H9 (cell line): Measurements from ENCODE around the gene TNXB. TPM values are rescaled to one million over a fixed set of nuclear protein-coding genes. Genes with fewer than 3 reads are reported as not detected.

ENCODE experiments used
- DNase-seq: peaks from one replicate; pipeline ENCODE4 v3.0.0-alpha.2; 2017
- H2AFZ ChIP-seq: one replicate; pipeline ENCODE4 v1.6.1; 2013; ENCODE audit warnings: mild to moderate bottlenecking, low read length, control low read depth, moderate library complexity
- H2AK5ac ChIP-seq: 2 replicates; pipeline ENCODE4 v1.6.1; 2013; ENCODE audit warnings: low read length, control low read depth, mixed read lengths; ENCODE audit not compliant: insufficient read length
- H2BK120ac ChIP-seq: one replicate; pipeline ENCODE4 v1.6.1; 2013; ENCODE audit warnings: low read depth, mild to moderate bottlenecking, low read length, control low read depth, inconsistent platforms; ENCODE audit not compliant: poor library complexity, severe bottlenecking
- H2BK12ac ChIP-seq: 2 replicates; pipeline ENCODE4 v1.6.1; 2013; ENCODE audit warnings: low read length, control low read depth, mixed read lengths, low read depth; ENCODE audit not compliant: insufficient read length
- H2BK15ac ChIP-seq: 2 replicates; pipeline ENCODE4 v1.6.1; 2013; ENCODE audit warnings: low read depth, low read length, control low read depth
- H2BK20ac ChIP-seq: one replicate; pipeline ENCODE4 v1.6.1; 2013; ENCODE audit warnings: low read depth, mild to moderate bottlenecking, low read length, control low read depth, inconsistent platforms; ENCODE audit not compliant: poor library complexity, severe bottlenecking
- H2BK5ac ChIP-seq: 2 replicates; pipeline ENCODE4 v1.6.1; 2013; ENCODE audit warnings: low read length, control low read depth, mixed read lengths; ENCODE audit not compliant: insufficient read length
- H3K14ac ChIP-seq: 2 replicates; pipeline ENCODE4 v1.6.1; 2013; ENCODE audit warnings: low read length, control low read depth; ENCODE audit not compliant: insufficient read depth
- H3K18ac ChIP-seq: 2 replicates; pipeline ENCODE4 v1.6.1; 2013; ENCODE audit warnings: low read depth, mild to moderate bottlenecking, mixed read lengths, low read length, control low read depth; ENCODE audit not compliant: insufficient read length
- H3K23ac ChIP-seq: 2 replicates; pipeline ENCODE4 v1.6.1; 2013; ENCODE audit warnings: low read length, control low read depth, mixed read lengths, low read depth; ENCODE audit not compliant: insufficient read length
- H3K23me2 ChIP-seq: 2 replicates; pipeline ENCODE4 v1.6.1; 2013; ENCODE audit warnings: low read depth, mild to moderate bottlenecking, mixed read lengths, low read length, control low read depth; ENCODE audit not compliant: insufficient read length, poor library complexity, severe bottlenecking
- H3K27ac ChIP-seq: 2 replicates; pipeline ENCODE4 v1.5.1; 2013; ENCODE audit warnings: low read length, control low read depth, mixed read lengths, low read depth; ENCODE audit not compliant: insufficient read length
- H3K27me3 ChIP-seq: 2 replicates; pipeline ENCODE4 v1.6.1; 2013; ENCODE audit warnings: low read length, control low read depth, inconsistent platforms; ENCODE audit not compliant: insufficient read depth
- H3K4ac ChIP-seq: 2 replicates; pipeline ENCODE4 v1.6.1; 2013; ENCODE audit warnings: low read depth, mild to moderate bottlenecking, control low read depth, inconsistent platforms, low read length, moderate library complexity
- H3K4me1 ChIP-seq: 2 replicates; pipeline ENCODE4 v1.6.1; 2013; ENCODE audit warnings: low read length, control low read depth, inconsistent platforms; ENCODE audit not compliant: insufficient read depth
- H3K4me2 ChIP-seq: 2 replicates; pipeline ENCODE4 v1.6.1; 2013; ENCODE audit warnings: low read length, control low read depth, mixed read lengths; ENCODE audit not compliant: insufficient read length, insufficient read depth
- H3K56ac ChIP-seq: 2 replicates; pipeline ENCODE4 v1.6.1; 2013; ENCODE audit warnings: low read depth, mild to moderate bottlenecking, mixed read lengths, low read length, control low read depth; ENCODE audit not compliant: insufficient read length
- H3K79me1 ChIP-seq: 2 replicates; pipeline ENCODE4 v1.6.1; 2013; ENCODE audit warnings: low read depth, mild to moderate bottlenecking, moderate library complexity, low read length, control low read depth, inconsistent platforms; ENCODE audit not compliant: insufficient read depth, poor library complexity, severe bottlenecking
- H3K79me2 ChIP-seq: 2 replicates; pipeline ENCODE4 v1.6.1; 2013; ENCODE audit warnings: low read length, control low read depth, inconsistent platforms; ENCODE audit not compliant: insufficient read depth
- H3K9ac ChIP-seq: 2 replicates; pipeline ENCODE4 v1.6.1; 2013; ENCODE audit warnings: low read length, control low read depth, mixed read lengths; ENCODE audit not compliant: insufficient read length; ENCODE audit errors: extremely low read depth
- H3K9me3 ChIP-seq: one replicate; pipeline ENCODE4 v1.6.1; 2013; ENCODE audit warnings: low read depth, low read length, inconsistent platforms; ENCODE audit not compliant: control insufficient read depth
- H3T11ph ChIP-seq: one replicate; pipeline ENCODE4 v1.6.1; 2013; ENCODE audit warnings: mild to moderate bottlenecking, low read length, control low read depth, inconsistent platforms
- H4K20me1 ChIP-seq: one replicate; pipeline ENCODE4 v1.6.1; 2013; ENCODE audit not compliant: control insufficient read depth, insufficient read length, insufficient read depth
- H4K5ac ChIP-seq: 2 replicates; pipeline ENCODE4 v1.6.1; 2013; ENCODE audit warnings: low read depth, mild to moderate bottlenecking, mixed read lengths, low read length, control low read depth; ENCODE audit not compliant: insufficient read length
- H4K8ac ChIP-seq: replicated peaks from 2 replicates; pipeline ENCODE4 v1.6.1; 2013; ENCODE audit warnings: low read length, control low read depth, mixed read lengths, low read depth; ENCODE audit not compliant: insufficient read length
- H4K91ac ChIP-seq: 2 replicates; pipeline ENCODE4 v1.6.1; 2013; ENCODE audit warnings: low read depth, mild to moderate bottlenecking, moderate library complexity, mixed read lengths, low read length, control low read depth; ENCODE audit not compliant: insufficient read length
- H3K27ac Mint-ChIP-seq, 3 experiments: 2 replicates in 2 of 3; 3 replicates in 1 of 3; pipeline ENCODE4 v1.8.0; 2020 to 2021; ENCODE audit warnings: mixed read lengths in 3 of 3, mild to moderate bottlenecking in 1 of 3, moderate library complexity in 1 of 3
- H3K27me3 Mint-ChIP-seq: 2 replicates; pipeline ENCODE4 v1.8.0; 2021; ENCODE audit warnings: low read depth, mild to moderate bottlenecking, moderate library complexity, mixed read lengths
- H3K36me3 Mint-ChIP-seq, 3 experiments: 2 replicates in 2 of 3; 3 replicates in 1 of 3; pipeline ENCODE4 v1.8.0; 2020 to 2021; ENCODE audit warnings: low read depth in 3 of 3, mixed read lengths in 3 of 3; ENCODE audit not compliant: insufficient read depth in 1 of 3
- H3K4me1 Mint-ChIP-seq, 2 experiments: 2 replicates each; pipeline ENCODE4 v1.8.0; 2020; ENCODE audit warnings: mixed read lengths in 2 of 2
- H3K4me3 Mint-ChIP-seq, 2 experiments: 2 replicates in 1 of 2; 3 replicates in 1 of 2; pipeline ENCODE4 v1.8.0; 2020 to 2021; ENCODE audit warnings: mild to moderate bottlenecking in 2 of 2, mixed read lengths in 2 of 2, moderate library complexity in 1 of 2
- H3K9me3 Mint-ChIP-seq, 2 experiments: 2 replicates in 1 of 2; 3 replicates in 1 of 2; pipeline ENCODE4 v1.8.0; 2020; ENCODE audit warnings: mild to moderate bottlenecking in 2 of 2, mixed read lengths in 2 of 2, moderate library complexity in 1 of 2
- WGBS: extraction: QIAGEN DNeasy Blood & Tissue Kit; methylation state at CpG from one replicate; pipeline ENCODE4 v1.1.7; 2013; ENCODE audit warnings: missing lambda C conversion rate, low lambda C conversion rate, mixed read lengths; ENCODE audit not compliant: insufficient read length; ENCODE audit errors: extremely low coverage; 5-methylcytosine and 5-hydroxymethylcytosine counted together
- total RNA-seq: library from RNA; stranded (reverse); gene quantifications from 2 replicates; pipeline ENCODE4 v1.2.1, GENCODE V29; 2021
- TF ChIP-seq, protein P1 (sequence below): fragments of 200-600 bp; sonication (generic); conservative IDR thresholded peaks from 3 replicates; pipeline ENCODE4 v1.8.0; 2021; ENCODE audit warnings: antibody characterized with exemption, mild to moderate bottlenecking

Gene TNXB
- total RNA-seq, 1 experiment from 2014 or later = 5.0 TPM

DNA sequence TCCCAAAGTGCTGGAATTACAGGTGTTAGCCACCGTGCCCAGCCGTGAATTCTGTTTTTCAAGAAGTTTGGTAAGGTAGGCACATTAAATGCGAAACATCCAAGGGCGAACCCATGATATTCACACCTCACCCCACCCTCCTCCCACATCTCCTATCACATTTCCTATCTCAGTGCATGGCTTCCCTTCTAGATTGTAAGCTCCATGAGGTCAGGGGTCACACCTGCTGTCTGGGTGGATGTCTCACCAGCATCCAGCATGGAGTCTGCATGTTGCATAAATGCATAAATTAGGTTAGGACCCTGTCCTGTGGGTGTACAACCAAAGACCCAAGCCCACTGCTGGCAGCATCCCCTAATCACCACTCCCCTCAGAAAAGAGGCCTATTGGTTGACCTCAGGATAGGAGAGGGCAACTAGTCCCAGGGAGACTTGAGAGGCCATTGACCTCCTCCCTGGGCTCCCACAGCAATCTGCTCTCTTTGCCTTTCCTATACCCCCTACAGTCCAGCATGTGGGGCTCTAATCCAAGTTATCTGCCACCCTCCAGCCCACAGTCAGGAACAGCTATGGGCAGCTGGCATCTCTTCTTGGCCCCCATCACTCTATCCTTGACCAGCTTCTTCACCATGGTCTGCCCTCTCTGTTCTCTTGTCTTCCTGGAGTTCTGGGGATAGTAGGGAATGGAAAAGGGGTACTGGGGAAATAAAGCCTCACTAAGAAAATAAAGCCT, 38.4 kb upstream of the TNXB start:
- no CpG with 5 or more reads among the region's 4 CpGs for WGBS
- Histone ChIP-seq H2AK5ac (no peak overlapping the region), H4K91ac (no peak overlapping the region), H2BK12ac (no peak overlapping the region), H3K27me3 (no peaks in the 10 kb centered on the region; the same call in 1 of the 2 replicates), H3K9me3 (no peaks in the 10 kb centered on the region), H3K79me1 (no peaks in the 10 kb centered on the region), H2BK15ac (no peak overlapping the region), H2BK120ac (no peak overlapping the region), H3K9ac (no peak overlapping the region), H4K8ac (no peak overlapping the region), H4K20me1 (no peaks in the 10 kb centered on the region), H3K56ac (no peak overlapping the region), H3K14ac (no peak overlapping the region), H3K23ac (no peak overlapping the region), H3K4ac (no peak overlapping the region), H2AFZ (no peak overlapping the region), H3T11ph (no peak overlapping the region), H3K4me1 (peaks cover 9% of the 10 kb centered on the region), H3K23me2 (peaks cover 21% of the 10 kb centered on the region), H3K18ac (no peak overlapping the region), H3K79me2 (no peaks in the 10 kb centered on the region), H2BK20ac (no peak overlapping the region), H4K5ac (no peak overlapping the region), H2BK5ac (no peak overlapping the region), H3K4me2 (no peak overlapping the region), H3K27ac (no peak overlapping the region)
- no peaks in the 10 kb centered on the region; a peak in 1 of 5 replicates for H3K9me3 Mint-ChIP-seq
- H3K27me3 Mint-ChIP-seq = peaks cover 4% of the 10 kb centered on the region; the same call in 1 of the 2 replicates
- H3K36me3 Mint-ChIP-seq = peaks cover 0 to 8% (median 3%) of the 10 kb centered on the region in 3 experiments; a peak in 2 of 7 replicates
- no peak for DNase-seq
- TF ChIP-seq, protein P1, sequence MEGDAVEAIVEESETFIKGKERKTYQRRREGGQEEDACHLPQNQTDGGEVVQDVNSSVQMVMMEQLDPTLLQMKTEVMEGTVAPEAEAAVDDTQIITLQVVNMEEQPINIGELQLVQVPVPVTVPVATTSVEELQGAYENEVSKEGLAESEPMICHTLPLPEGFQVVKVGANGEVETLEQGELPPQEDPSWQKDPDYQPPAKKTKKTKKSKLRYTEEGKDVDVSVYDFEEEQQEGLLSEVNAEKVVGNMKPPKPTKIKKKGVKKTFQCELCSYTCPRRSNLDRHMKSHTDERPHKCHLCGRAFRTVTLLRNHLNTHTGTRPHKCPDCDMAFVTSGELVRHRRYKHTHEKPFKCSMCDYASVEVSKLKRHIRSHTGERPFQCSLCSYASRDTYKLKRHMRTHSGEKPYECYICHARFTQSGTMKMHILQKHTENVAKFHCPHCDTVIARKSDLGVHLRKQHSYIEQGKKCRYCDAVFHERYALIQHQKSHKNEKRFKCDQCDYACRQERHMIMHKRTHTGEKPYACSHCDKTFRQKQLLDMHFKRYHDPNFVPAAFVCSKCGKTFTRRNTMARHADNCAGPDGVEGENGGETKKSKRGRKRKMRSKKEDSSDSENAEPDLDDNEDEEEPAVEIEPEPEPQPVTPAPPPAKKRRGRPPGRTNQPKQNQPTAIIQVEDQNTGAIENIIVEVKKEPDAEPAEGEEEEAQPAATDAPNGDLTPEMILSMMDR = no peak
- H3K27ac Mint-ChIP-seq = no peak overlapping the region; a peak in 1 of 7 replicates
- peaks cover 32 to 55% of the 10 kb centered on the region in 2 experiments for H3K4me1 Mint-ChIP-seq
- H3K4me3 Mint-ChIP-seq = peak overlapping the region in 1 of 2 experiments; percentile 30; a peak in 1 of 5 replicates
